Activated CD8-positive, alpha-beta memory T cell treated with anti-CD3 and anti-CD28 coated beads, Interleukin-2, amount 50 U/mL, for 24 hours (primary cell): ENCODE results near the gene TBC1D22B.
A peak's percentile ranks its signal among the peaks of the same experiment; 100 is the strongest.

ENCODE experiments used
- DNase-seq: peaks from one replicate; pipeline ENCODE4 v3.0.0-alpha.2; 2020; ENCODE audit errors: extremely low read depth

Gene TBC1D22B

GRCh38 chr6:37239950-37240713 lies 17.4 kb upstream of the TBC1D22B start:
- DNase-seq, result peak; percentile 60

GRCh38 chr6:37241131-37241530 lies 16.4 kb upstream of the TBC1D22B start:
- no peak for DNase-seq

GRCh38 chr6:37241775-37242428 lies 15.7 kb upstream of the TBC1D22B start:
- DNase-seq, result no peak

DNA sequence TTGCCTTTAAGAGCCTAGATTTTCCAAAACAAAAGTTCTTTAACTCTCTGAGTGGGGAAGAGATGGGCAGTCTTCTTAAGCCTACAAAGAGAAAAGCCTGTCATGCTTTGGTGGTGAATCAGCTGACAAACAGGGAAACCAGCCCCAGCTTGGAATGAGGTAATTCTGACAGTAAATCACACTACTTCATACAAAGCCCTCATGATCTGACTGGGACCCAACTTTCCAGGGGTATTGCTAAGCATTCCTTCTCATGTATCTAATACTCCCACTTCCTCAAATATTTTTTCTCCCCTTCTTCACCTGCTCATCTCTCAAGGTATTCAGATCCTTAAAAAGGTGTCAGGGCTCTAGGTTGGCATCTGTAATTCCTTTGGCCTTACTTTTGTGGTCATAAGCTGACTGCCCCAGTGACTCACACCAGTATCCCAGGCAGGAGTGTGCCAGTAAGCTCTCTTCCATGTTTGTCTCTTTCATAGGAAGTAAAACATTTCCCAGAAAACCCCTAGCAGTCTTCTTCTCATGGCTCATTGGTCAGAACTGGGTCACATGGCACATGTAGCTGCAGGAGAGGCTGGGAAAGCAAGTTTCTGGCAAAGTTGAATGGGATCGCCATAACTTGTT lies 15.0 kb upstream of the TBC1D22B start:
- no peak for DNase-seq

DNA sequence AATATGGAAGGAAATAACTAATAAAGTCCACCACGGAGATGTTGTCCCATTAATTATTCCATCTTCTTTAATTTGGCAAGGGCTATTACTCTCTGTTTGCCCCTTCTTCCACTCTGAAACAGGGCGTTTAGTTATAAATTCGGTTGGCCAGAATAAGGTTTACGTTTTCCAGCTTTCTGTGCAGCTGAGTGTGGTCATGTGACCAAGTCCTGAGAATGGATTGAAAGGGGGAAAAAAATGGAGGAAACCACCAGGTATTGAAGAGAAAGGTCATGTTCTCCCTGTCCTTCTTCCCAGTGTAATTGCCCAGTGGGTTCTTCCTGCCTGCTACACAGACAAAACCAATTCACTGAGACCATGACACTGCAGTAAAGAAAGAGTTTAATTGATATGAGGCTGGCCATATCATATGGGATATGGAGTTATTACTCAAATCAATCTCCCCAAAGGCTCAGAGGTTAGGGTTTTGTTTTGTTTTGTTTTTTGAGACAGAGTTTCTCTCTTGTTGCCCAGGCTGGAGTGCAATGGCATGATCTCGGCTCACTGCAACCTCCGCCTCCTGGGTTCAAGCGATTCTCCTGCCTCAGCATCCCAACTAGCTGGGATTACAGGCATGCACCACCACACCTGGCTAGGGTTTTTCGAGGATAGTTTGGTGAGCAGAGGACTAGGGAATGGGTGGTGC lies 14.3 kb upstream of the TBC1D22B start:
- no peak for DNase-seq

GRCh38 chr6:37243816-37244370 lies 13.7 kb upstream of the TBC1D22B start:
- DNase-seq, result no peak

- no peak for DNase-seq
These were observed 12.9 kb upstream of the TBC1D22B start for GRCh38 chr6:37244430-37245310.

- DNase-seq, result no peak
These were observed 6.3 kb upstream of the TBC1D22B start for GRCh38 chr6:37251211-37251780.

- no peak for DNase-seq
These were observed 4.0 kb upstream of the TBC1D22B start for GRCh38 chr6:37253486-37254007.

- DNase-seq, result no peak
These were observed 2.7 kb upstream of the TBC1D22B start for GRCh38 chr6:37254881-37255280.

DNA sequence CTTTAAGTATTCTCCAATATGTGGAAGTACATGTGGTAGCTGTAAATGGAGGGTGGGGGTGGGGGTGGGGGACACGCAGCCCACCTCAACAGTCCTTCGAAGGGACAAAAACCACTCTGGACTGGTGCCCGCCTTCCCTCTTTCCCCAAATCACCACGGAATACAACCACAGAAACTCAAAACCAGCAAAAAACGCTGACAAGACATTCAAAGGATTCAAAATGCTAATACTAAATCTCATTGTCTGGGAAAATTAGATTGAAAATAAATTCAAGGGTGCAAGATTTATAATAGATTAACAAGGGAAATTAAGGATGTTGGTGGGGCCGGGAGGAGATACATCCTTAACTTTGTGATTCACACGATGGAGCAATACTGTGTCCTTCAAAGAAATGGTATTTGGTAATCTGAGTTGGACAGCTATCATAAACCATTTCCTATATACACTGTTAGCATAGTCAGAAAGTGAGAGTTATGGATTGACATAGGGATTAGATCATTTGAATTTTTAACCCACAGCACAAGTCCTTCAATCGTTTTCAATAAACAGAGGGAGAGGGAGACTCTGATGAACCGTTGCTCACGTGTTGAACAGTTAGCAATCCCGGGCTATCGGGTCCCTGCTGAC lies 766 bp upstream of the TBC1D22B start:
- DNase-seq, result no peak

DNA sequence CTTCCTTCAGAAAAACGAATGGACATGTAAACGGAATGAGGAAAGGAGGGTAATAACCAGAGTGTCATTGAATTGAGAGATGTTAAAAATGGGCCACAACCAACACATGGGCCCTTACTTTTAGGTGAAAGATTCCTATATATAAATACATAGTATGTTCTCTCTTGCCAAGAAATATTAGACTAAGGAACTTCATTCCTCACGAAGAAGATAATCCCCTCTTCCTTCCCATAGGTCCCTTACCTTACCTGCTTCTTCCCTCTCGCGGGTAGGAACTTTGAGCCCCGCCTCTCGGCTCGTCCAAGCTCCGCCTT lies 295 bp upstream of the TBC1D22B start:
- no peak for DNase-seq

DNA sequence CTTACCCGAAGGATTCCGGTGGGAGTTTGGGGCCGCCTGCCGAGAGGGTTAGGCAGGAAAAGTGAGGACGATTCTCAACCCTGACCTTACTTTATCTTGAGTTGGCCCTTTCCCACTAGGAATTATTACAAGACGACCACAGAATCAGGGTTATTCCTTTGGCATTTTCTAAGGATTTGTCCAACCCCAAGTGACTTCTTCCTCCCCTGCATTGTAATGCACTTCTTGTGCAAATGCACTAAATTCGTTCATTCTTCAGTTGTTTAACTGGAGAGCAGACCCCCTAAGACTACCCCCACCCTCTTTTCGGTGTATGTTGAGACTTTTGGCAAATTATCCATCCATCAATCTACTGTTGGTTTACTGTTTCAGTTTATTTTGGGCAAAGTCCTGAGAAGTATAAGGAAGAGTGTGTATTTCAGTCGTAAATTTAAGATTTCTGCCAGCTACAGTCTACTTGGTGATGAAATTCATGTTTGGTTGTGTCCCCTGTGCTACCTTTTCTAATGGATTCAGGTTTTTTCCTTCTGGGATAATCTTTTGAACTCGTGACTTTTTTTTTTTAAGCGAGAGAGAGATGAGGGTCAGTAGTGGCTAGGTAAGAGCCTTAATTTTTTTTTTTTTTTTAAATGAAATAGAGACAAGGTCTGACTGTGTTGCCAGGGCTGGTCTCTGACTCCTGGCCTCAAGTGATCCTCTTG lies 983 bp downstream of the TBC1D22B start:
- no peak for DNase-seq

GRCh38 chr6:37259191-37259590 lies 1.6 kb downstream of the TBC1D22B start:
- DNase-seq, result no peak

DNA sequence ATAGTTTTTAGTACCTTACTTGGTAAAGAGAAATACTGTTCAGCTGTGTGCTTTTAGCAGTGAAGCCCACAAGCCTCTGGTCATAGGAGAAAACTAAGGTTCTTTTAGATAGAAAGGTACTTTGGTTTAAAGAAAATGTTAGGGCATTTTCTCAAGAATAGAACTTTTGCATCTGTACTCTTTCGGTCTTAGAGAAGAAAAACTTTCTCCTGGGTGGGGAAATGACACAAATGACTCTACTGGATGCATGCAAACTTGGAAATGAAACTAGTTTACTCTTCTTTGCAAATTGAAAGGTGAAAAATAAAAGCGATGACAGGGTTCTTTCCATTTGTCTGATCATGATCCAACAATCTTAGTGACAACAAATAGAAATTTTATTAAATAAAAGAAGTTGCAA lies 2.5 kb downstream of the TBC1D22B start:
- no peak for DNase-seq

DNA sequence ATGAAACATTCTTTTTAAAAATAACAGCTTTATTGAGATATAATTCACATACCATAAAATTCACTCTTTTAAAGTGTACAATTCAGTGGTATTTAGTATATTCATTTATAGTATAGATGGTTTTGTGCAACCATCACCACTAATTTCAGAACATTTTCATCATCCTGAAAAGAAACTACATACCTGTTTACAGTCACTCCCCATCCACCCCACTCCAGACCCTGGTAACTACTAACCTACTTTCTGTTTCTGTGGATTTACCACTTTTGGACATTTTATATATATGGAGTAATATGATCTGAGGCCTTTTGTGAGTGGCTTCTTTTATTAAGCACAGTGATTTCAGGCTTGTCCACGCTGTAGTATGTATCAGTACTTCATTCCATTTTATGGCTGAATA lies 2.9 kb downstream of the TBC1D22B start:
- DNase-seq, result no peak

- DNase-seq, result no peak
These were observed 3.6 kb downstream of the TBC1D22B start for GRCh38 chr6:37261198-37261597.

DNA sequence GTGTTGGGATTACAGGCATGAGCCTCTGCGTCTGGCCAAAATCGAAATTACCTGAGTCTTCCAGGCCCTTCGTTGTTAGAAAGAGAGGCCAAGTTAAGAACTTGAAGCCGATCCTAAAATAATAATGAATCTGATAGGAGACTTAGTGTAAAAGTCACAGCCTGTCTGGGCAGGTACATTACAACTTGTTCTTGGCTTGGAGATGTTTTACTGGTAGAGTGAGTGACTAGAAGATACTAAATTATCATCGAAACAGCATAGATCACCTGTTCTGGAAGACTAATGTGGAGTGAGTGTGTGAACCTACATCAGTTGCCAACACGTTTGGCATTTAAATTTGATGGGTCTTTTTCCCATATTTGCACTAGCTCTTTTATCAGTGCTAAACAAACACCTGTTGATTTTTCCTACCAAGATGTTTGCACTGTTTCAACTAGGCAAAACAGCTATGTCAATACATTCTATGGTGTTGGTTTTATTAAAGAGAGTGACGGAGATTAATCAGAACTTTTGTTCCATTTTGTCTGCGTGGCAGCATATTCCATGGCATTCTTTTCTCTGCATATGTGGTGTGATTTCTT lies 5.0 kb downstream of the TBC1D22B start:
- no peak for DNase-seq

- no peak for DNase-seq
These were observed 7.4 kb downstream of the TBC1D22B start for GRCh38 chr6:37265001-37265400.
